Stimulated activated CD8-positive, alpha-beta memory T cell treated with anti-CD3 and anti-CD28 coated beads, Interleukin-12 subunit alpha, Interleukin-12 subunit beta, amount 100 ng/mL, for 4 hours (primary cell): ENCODE results near the gene INPP1.

ENCODE experiments used
- DNase-seq: peaks from one replicate; pipeline ENCODE4 v3.0.0-alpha.2; 2020; ENCODE audit warnings: low read depth

Gene INPP1

GRCh38 chr2:190361572-190361971, 18.2 kb downstream of the INPP1 start:
- no peak for DNase-seq

- no peak for DNase-seq
These were observed 19.5 kb downstream of the INPP1 start for GRCh38 chr2:190362894-190363293.

DNA sequence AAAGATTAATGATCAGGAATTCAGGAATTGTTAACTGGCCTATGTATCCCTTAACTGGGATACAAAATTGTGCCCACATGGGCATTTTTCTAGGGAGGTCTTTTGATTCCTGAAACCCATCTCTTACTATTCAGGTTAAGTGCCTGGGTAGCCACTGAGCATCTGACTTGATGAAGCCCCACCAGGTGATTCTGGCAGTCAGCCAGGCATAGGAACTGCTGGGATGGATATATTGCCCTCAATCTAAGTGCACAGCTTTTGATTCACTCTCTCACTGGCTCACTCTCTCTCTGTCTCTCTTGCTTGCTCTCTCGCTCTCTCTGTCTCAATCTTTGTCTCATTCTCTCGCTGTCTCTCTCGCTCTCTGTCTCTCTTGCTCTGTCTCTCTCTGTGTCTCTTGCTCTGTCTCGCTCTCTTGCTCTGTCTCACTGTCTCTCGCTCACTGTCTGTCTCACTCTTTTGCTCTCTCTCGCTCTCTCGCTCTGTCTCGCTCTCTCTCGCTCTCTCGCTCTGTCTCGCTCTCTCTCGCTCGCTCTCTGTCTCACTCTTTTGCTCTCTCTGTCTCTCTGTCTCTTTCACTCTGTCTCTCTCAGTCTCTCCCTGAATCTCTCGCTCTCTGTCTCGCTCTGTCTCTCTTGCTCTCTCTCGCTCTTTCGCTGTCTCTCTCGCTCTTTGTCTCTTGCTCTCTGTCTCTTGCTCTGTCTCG, 22.3 kb downstream of the INPP1 start:
- no peak for DNase-seq

DNA sequence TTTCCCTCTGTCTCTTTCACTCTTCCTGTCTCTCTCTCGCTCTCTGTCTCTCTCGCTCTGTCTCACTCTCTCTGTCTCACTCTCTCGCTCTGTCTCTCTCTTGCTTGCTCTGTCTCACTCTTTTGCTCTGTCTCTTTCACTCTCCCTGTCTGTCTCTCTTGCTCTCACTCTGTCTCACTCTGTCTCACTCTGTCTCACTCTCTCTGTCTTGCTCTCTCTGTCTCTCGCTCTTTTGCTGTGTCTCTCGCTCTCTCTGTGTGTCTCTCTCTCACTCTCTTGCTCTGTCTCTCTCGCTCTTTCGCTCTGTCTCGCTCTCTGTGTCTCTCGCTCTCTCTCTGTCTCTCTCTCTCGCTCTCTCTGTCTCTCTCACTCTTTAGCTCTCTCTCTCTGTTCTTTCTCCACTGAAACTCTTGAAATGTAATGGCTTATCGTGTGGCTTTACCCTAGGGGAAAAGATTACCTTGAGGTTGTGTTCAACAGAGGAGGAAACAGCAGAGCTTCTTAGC, 22.9 kb downstream of the INPP1 start:
- DNase-seq: no peak

DNA sequence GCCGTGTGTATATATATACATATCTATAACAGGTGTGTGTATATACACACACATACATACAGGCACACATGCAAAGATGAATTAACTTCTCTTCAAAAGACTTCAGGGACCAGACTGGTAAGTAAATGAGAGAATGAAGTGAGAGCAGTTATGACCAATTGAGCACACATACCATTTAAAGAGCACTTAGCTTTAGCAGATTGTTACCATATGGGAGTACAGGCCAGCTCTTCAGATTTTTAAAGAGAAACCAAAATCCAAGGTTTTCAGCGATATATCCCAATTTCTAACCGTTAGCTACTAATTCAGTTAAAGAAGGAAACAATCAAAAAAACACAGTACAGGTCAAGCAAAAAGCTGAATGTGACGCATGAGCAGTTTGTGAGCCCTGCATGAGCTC, 23.7 kb downstream of the INPP1 start:
- DNase-seq: no peak

DNA sequence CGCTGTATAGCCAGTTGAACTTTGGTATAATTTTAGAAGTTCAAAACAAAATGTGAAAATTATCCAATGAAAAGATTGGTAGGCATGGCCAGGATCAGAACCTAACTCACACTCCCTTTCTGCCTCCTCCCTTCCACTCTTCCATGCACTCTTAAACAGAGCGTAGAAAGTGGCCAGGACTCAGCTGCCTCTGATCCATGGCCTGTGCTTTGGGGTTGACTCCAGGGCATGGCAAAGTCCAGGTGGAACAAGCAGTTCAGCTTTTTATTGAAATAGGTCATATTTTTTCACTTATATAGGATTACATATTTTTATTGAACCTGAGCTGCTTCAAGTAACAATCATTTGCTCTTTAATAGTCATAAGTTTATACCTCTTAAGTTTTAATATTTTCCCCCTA, 26.2 kb downstream of the INPP1 start:
- no peak for DNase-seq

GRCh38 chr2:190376083-190376482, 32.7 kb downstream of the INPP1 start:
- no peak for DNase-seq

GRCh38 chr2:190376591-190377245, 33.3 kb downstream of the INPP1 start:
- no peak for DNase-seq

GRCh38 chr2:190378880-190379237, 35.5 kb downstream of the INPP1 start:
- DNase-seq: no peak

- no peak for DNase-seq
These were observed 36.0 kb downstream of the INPP1 start for GRCh38 chr2:190379249-190379964.

GRCh38 chr2:190380962-190381412, 37.6 kb downstream of the INPP1 start:
- no peak for DNase-seq

- DNase-seq: no peak
These were observed 39.5 kb downstream of the INPP1 start for GRCh38 chr2:190382851-190383250.

DNA sequence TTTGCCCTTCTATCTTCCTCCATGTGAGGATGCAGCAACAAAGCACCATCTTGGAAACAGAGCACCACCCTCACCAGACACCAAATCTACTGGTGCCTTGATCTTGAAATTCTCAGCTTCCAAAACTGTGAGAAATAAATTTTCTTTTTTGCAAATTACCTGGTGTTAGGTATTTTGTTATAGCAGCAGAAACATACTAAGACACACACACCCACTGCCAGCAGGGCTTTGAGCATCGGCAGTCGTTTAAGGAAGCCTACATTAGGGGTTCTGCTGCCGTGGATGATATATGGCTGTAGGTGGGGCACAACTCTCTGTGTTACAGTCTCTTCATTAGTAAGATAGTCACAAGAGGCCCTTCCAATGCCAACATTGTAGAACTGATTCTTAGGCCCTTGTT, 44.0 kb downstream of the INPP1 start:
- DNase-seq: no peak

DNA sequence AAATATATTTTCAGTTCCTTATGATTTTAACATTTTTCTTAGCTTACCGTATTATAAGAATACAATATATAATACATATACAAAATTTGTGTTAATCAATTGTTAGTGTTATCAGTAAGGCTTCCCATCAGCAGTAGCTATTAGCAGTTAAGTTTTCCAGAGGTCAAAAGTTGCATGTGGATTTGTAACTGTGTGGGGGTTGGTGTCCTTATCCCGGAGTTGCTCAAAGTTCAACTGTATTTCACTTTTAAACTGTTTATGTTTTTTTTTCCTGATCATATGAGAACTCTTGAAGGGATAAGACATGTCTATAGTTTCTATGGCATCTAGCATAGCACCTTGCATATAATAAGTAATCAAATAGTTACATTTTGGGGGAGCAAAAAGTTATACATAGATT, 52.9 kb downstream of the INPP1 start:
- no peak for DNase-seq

DNA sequence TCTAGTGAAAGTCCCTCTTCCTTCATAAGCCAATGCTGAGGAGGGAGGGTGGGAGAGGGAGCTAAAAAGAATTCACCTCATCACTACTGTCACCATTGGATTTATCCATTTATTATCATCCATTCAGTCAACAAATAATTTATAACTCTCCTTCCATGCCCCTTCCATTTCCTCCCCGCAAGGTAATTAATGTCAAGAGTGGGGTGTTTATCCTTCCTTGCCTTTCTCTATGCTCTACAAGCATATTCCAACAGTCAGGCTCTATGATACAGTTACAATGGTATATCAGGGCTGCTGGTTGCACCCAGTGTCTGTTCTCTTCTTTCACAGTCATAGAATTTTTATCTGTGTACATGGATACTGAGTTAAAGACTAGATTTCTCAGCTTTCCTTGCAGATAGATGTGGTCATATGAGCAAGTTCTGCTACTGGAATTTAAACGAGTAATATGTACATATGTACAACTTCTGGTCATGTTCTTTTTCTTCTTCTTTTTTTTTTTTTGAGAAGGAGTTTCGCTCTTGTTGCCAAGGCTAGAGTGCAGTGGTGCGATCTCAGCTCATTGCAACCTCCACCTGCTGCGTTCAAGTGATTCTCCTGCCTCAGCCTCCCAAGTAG, 59.7 kb downstream of the INPP1 start:
- DNase-seq: no peak

GRCh38 chr2:190404487-190404886, 61.1 kb downstream of the INPP1 start:
- no peak for DNase-seq

GRCh38 chr2:190405070-190405469, 61.7 kb downstream of the INPP1 start:
- DNase-seq: no peak

- DNase-seq: no peak
These were observed 62.6 kb downstream of the INPP1 start for GRCh38 chr2:190405995-190406394.

GRCh38 chr2:190406805-190407204, 63.4 kb downstream of the INPP1 start:
- no peak for DNase-seq

- DNase-seq: no peak
These were observed 63.9 kb downstream of the INPP1 start for GRCh38 chr2:190407246-190407661.

GRCh38 chr2:190407662-190408537, 64.5 kb downstream of the INPP1 start, which contains the start of gene MFSD6:
MFSD6 (plus strand) TSS chr2:190408355; CDS start chr2:190436030, 27,675 bp downstream.
- DNase-seq: peak; percentile 54
